Keratinocyte (primary cell): ENCODE results near the gene CWC27. TPM values are rescaled to one million over a fixed set of nuclear protein-coding genes. Genes with fewer than 3 reads are reported as not detected.

Experiments
- DNase-seq: peaks from one replicate; pipeline ENCODE4 v3.0.0-alpha.2; 2011; ENCODE audit warnings: low read depth, missing footprints, low spot score
- FAIRE-seq: peaks from 2 replicates; lab custom pipeline; 2011; peaks lifted over from hg19 to GRCh38; lab: Jason Lieb, UNC
- H2AFZ ChIP-seq: 2 replicates; pipeline ENCODE4 v1.6.0; 2012; ENCODE audit warnings: low read length, control low read depth, inconsistent platforms; ENCODE audit not compliant: control insufficient read depth
- H3K27ac ChIP-seq: 2 replicates; pipeline ENCODE4 v1.5.1; 2011; ENCODE audit warnings: low read length; ENCODE audit not compliant: control insufficient read depth, insufficient read depth
- H3K27me3 ChIP-seq: 3 replicates; pipeline ENCODE4 v1.6.0; 2011; ENCODE audit warnings: low read length; ENCODE audit not compliant: control insufficient read depth, insufficient read depth; ENCODE audit errors: extremely low read depth
- H3K36me3 ChIP-seq, 2 experiments: 2 replicates in 1 of 2; 3 replicates in 1 of 2; pipeline ENCODE4 v1.5.1; 2011; ENCODE audit warnings: low read length in 2 of 2, mild to moderate bottlenecking in 1 of 2; ENCODE audit not compliant: control insufficient read depth in 2 of 2, insufficient read depth in 2 of 2; ENCODE audit errors: extremely low read depth in 1 of 2
- H3K4me1 ChIP-seq: 3 replicates; pipeline ENCODE4 v1.5.1; 2011; ENCODE audit warnings: low read length; ENCODE audit not compliant: control insufficient read depth, insufficient read depth; ENCODE audit errors: extremely low read depth
- H3K4me2 ChIP-seq: 3 replicates; pipeline ENCODE4 v1.6.0; 2011; ENCODE audit warnings: low read depth, low read length; ENCODE audit not compliant: control insufficient read depth, insufficient read depth; ENCODE audit errors: extremely low read depth
- H3K4me3 ChIP-seq, 3 experiments: fragments of 200-600 bp in 1 of 3; sonication (generic) in 1 of 3; 2 replicates in 2 of 3; 3 replicates in 1 of 3; pipeline ENCODE4 v1.5.1; 2011 to 2016; ENCODE audit warnings: low read length in 3 of 3, mild to moderate bottlenecking in 3 of 3, control low read depth in 2 of 3, inconsistent platforms in 1 of 3, low read depth in 1 of 3, mixed read lengths in 1 of 3, mixed run types in 1 of 3, moderate library complexity in 1 of 3; ENCODE audit not compliant: control insufficient read depth in 2 of 3, insufficient read depth in 2 of 3; ENCODE audit errors: extremely low read depth in 1 of 3
- H3K79me2 ChIP-seq: 2 replicates; pipeline ENCODE4 v1.6.0; 2012; ENCODE audit warnings: low read length; ENCODE audit not compliant: control insufficient read depth, insufficient read depth
- H3K9ac ChIP-seq: 3 replicates; pipeline ENCODE4 v1.6.0; 2011; ENCODE audit warnings: low read length; ENCODE audit not compliant: control insufficient read depth, insufficient read depth; ENCODE audit errors: extremely low read depth
- H3K9me1 ChIP-seq: 3 replicates; pipeline ENCODE4 v1.6.0; 2011; ENCODE audit warnings: low read length; ENCODE audit not compliant: control insufficient read depth, insufficient read depth; ENCODE audit errors: extremely low read depth
- H3K9me3 ChIP-seq: 2 replicates; pipeline ENCODE4 v1.5.1; 2012; ENCODE audit warnings: low read depth, low read length; ENCODE audit not compliant: control insufficient read depth
- H4K20me1 ChIP-seq: 3 replicates; pipeline ENCODE4 v1.6.0; 2011; ENCODE audit warnings: low read length; ENCODE audit not compliant: control insufficient read depth, insufficient read depth; ENCODE audit errors: extremely low read depth
- CTCF ChIP-seq, 3 experiments: IDR thresholded peaks in 1 of 3; conservative IDR thresholded peaks in 1 of 3; optimal IDR thresholded peaks in 1 of 3; 2 replicates in 2 of 3; 3 replicates in 1 of 3; pipeline versions ENCODE3 to v1.5.1; 2011; ENCODE audit warnings: low read length in 3 of 3, mild to moderate bottlenecking in 3 of 3, moderate library complexity in 2 of 3, control low read depth in 1 of 3, inconsistent platforms in 1 of 3; ENCODE audit not compliant: insufficient read depth in 2 of 3; ENCODE audit errors: extremely low read depth in 1 of 3
- EZH2 ChIP-seq: IDR thresholded peaks from one replicate; pipeline ENCODE4 v1.6.1; 2012; ENCODE audit warnings: inconsistent platforms, mild to moderate bottlenecking, low read length, moderate library complexity
- dilution Hi-C: fragments of 300-500 bp; cut with MboI; formaldehyde crosslinking; loops from one replicate; pipeline ENCODE4 v1.7.0; 2020; ENCODE audit warnings: low sequenced_read_pairs; ENCODE audit not compliant: extremely low pct_ligation_motif_present
- polyA plus RNA-seq, 5 experiments: library from polyadenylated mRNA; depleted of rRNA in 3 of 5; stranded (reverse) in 3 of 5; stranded (forward) in 1 of 5; unstranded in 1 of 5; fragments of >200 nt; gene quantifications; 1 replicate in 1 of 5; 2 replicates in 3 of 5; 3 replicates in 1 of 5; pipeline versions ENCODE4 v1.2.1 to v1.2.3, GENCODE V29; 2011 to 2012; ENCODE audit warnings: missing spikeins in 2 of 5, low read depth in 1 of 5, low replicate concordance in 1 of 5

The CWC27 gene
- polyA plus RNA-seq, 1 donor (not counting 4 experiments of a cell fraction or from before 2014, with no cell fraction given) = 31.8 TPM

GRCh38 chr5:64925123-64925522, 156.4 kb downstream of the CWC27 start:
- FAIRE-seq (no peak), DNase-seq (no peak)
- no peak overlapping the region for H3K9ac ChIP-seq
- no peaks in the 10 kb centered on the region for H3K27me3 ChIP-seq
- H3K4me1 ChIP-seq = no peaks in the 10 kb centered on the region
- no peak for TF ChIP-seq EZH2
- no peak for TF ChIP-seq CTCF (optimal IDR thresholded peaks at IDR 0.05 in 1 of 3, IDR thresholded peaks at IDR 0.05 in 1 of 3, conservative IDR thresholded peaks at IDR 0.05 in 1 of 3; ENCODE audit: extremely low read depth in 1 of 3, insufficient read depth in 2 of 3, low read length in 3 of 3)
- H3K4me3 ChIP-seq = no peak overlapping the region
- no peaks in the 10 kb centered on the region for H3K9me1 ChIP-seq
- H3K79me2 ChIP-seq = no peaks in the 10 kb centered on the region
- H3K4me2 ChIP-seq = no peak overlapping the region
- H2AFZ ChIP-seq = no peak overlapping the region
- no peak overlapping the region for H3K27ac ChIP-seq
- dilution Hi-C loops = no loop called here
- H4K20me1 ChIP-seq = no peaks in the 10 kb centered on the region
- H3K9me3 ChIP-seq = no peaks in the 10 kb centered on the region
- no peaks in the 10 kb centered on the region for H3K36me3 ChIP-seq

GRCh38 chr5:64929833-64930232, 161.1 kb downstream of the CWC27 start:
- Histone ChIP-seq H3K9me3 (no peaks in the 10 kb centered on the region), H3K36me3 (no peaks in the 10 kb centered on the region), H3K9ac (no peak overlapping the region), H4K20me1 (no peaks in the 10 kb centered on the region), H3K9me1 (no peaks in the 10 kb centered on the region), H2AFZ (no peak overlapping the region), H3K4me3 (no peak overlapping the region), H3K4me1 (no peaks in the 10 kb centered on the region), H3K27me3 (no peaks in the 10 kb centered on the region), H3K79me2 (no peaks in the 10 kb centered on the region), H3K27ac (no peak overlapping the region), H3K4me2 (no peak overlapping the region)
- TF ChIP-seq EZH2 = no peak
- no peak for TF ChIP-seq CTCF (optimal IDR thresholded peaks at IDR 0.05 in 1 of 3, IDR thresholded peaks at IDR 0.05 in 1 of 3, conservative IDR thresholded peaks at IDR 0.05 in 1 of 3; ENCODE audit: extremely low read depth in 1 of 3, insufficient read depth in 2 of 3, low read length in 3 of 3)
- no peak for DNase-seq
- dilution Hi-C loops = no loop called here
- FAIRE-seq = no peak
